GM06990 (cell line): ENCODE data around the gene ALAS1.
A peak's percentile ranks its signal among the peaks of the same experiment; 100 is the strongest.

ENCODE experiments used
- DNase-seq: peaks from one replicate; pipeline ENCODE4 v3.0.0-alpha.2; 2011; ENCODE audit not compliant: insufficient read length; ENCODE audit errors: extremely low read depth
- H3K27me3 ChIP-seq: replicated peaks from 2 replicates; pipeline ENCODE4 v1.6.0; 2011; ENCODE audit warnings: low read length; ENCODE audit not compliant: control insufficient read depth, insufficient read depth
- H3K36me3 ChIP-seq: 2 replicates; pipeline ENCODE4 v1.5.1; 2011; ENCODE audit warnings: low read length; ENCODE audit not compliant: control insufficient read depth, insufficient read depth
- H3K4me3 ChIP-seq: replicated peaks from 2 replicates; pipeline ENCODE4 v1.5.1; 2011; ENCODE audit warnings: low read depth, mild to moderate bottlenecking, control low read depth, low read length
- CTCF ChIP-seq: IDR thresholded peaks from 2 replicates; pipeline ENCODE4 v1.5.1; 2011; ENCODE audit warnings: low read length, control low read depth, mild to moderate bottlenecking, inconsistent platforms; ENCODE audit not compliant: insufficient read depth, poor library complexity, severe bottlenecking

Gene ALAS1

DNA sequence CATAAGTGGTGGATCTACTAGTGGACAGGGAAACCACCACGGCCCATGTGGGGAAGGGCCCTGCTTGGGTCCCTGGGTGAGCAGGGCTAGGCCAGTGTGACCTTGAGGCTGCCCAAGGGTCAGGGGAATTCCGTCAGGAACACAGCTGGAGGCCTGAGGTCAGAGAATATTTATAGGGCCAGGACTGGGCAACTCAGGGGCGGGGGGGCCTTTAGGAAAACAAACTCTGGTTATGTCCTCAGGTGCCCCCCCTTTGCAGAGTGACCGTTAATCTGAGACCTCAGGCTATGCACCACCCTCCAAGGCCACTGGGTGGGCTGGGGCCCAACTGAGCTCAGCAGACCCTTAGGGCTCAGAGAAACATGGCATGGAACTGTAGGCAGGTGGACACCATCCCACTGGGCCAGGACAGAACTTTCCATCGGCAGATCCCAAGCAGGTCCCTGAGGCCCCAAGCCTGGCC, 38.5 kb downstream of the ALAS1 start:
- H3K27me3 ChIP-seq, result no peaks in the 10 kb centered on the region
- H3K4me3 ChIP-seq, result no peak overlapping the region
- no peak for DNase-seq
- no peak for TF ChIP-seq CTCF
- peaks cover 15% of the 10 kb centered on the region for H3K36me3 ChIP-seq

- Histone ChIP-seq H3K27me3 (no peaks in the 10 kb centered on the region), H3K36me3 (peaks cover 11% of the 10 kb centered on the region), H3K4me3 (peak overlapping the region; percentile 94)
- TF ChIP-seq CTCF, result no peak
- DNase-seq, result no peak
These were observed 39.2 kb downstream of the ALAS1 start for GRCh38 chr3:52237006-52237656.

GRCh38 chr3:52237657-52238172, 39.8 kb downstream of the ALAS1 start:
- peak overlapping the region; percentile 94 for H3K4me3 ChIP-seq
- no peaks in the 10 kb centered on the region for H3K27me3 ChIP-seq
- H3K36me3 ChIP-seq, result peaks cover 11% of the 10 kb centered on the region
- no peak for DNase-seq
- no peak for TF ChIP-seq CTCF

DNA sequence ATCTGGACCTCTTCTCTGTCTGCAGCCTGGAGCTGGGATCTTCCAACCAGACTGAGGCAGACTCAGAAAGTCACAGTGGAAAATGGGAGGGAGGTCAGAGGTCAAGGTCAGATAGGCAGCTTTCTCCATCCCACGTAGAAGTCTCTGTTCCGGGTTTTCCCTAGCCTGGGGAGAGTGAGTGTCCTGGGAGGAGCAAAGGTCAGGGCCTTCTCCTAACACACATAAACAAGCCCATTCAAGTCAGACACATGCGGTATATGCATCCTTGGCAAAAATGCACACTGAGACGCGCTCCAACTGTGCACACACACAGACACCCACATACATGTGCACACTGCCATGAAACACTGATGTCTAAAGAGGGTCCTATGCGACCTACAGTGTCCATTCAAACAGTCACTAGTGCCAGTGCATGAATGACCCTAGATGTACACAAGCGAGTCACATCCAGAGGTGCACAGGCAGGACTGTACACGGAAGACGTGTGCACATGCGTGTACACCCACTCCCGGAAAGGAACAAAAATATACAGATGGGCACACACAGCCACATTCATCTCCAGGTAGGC, 40.3 kb downstream of the ALAS1 start:
- H3K4me3 ChIP-seq, result peak overlapping the region; percentile 94
- DNase-seq, result no peak
- H3K27me3 ChIP-seq, result no peaks in the 10 kb centered on the region
- H3K36me3 ChIP-seq, result peaks cover 11% of the 10 kb centered on the region
- no peak for TF ChIP-seq CTCF

DNA sequence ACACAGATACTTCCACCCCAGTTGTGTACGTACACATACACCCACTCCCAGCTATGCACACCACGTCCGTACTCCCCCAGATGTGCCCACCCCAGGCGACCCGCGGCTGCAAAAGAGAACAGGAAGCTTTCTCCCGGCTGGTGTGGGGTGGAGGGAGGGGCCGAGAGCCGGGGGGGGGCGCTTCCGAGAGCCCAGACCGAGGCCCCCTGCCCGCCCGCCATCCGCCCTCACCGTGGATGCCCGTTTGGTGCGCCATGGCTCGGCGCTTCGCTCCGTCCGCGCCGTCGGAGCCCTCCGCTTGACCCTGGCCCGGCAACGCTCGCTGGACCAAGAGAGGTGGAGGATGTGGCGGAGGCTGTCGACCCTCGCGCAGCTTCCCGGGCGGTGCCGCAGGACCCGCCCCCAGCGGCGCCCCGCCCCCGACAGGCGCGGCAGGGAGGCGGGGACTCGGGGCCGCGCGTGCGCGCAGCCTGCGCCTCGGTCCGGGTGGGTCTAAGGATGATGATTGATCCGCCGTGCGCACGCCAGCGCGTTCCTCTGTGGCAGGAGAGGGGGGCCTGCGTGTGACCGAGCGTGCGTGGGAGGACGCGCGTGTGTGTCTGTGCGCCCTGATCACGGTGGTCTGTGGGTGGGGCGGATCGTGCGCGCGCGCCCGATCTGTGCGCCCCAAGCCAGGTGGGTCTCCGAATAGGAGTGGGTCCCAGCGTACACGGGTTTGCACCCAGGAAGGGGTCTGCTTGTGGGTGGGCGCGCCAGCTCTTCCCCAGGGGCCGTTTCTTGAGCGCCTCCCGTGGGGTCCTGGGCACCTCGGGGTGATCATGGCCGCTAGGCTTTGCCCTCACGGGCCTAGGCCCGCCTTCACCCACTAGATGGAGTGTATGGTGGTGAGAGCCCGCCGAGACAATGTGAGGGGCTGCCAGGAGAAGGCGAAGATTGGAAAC, 41.1 kb downstream of the ALAS1 start, which contains the start of gene TWF2:
Gene TWF2 (minus strand): TSS at position 398 of the 941 bp plus-strand sequence. CDS start 142 bp downstream, at position 256.
- Histone ChIP-seq H3K4me3 (peak within 1 kb of the TSS; percentile 94), H3K27me3 (no peaks in the 10 kb centered on the region), H3K36me3 (peaks cover 11% of the 10 kb centered on the region)
- peak; percentile 58 for TF ChIP-seq CTCF
- peak; percentile 91 for DNase-seq
